ENCODE measurements around the gene IRF2.

IRF2 gene

DNA sequence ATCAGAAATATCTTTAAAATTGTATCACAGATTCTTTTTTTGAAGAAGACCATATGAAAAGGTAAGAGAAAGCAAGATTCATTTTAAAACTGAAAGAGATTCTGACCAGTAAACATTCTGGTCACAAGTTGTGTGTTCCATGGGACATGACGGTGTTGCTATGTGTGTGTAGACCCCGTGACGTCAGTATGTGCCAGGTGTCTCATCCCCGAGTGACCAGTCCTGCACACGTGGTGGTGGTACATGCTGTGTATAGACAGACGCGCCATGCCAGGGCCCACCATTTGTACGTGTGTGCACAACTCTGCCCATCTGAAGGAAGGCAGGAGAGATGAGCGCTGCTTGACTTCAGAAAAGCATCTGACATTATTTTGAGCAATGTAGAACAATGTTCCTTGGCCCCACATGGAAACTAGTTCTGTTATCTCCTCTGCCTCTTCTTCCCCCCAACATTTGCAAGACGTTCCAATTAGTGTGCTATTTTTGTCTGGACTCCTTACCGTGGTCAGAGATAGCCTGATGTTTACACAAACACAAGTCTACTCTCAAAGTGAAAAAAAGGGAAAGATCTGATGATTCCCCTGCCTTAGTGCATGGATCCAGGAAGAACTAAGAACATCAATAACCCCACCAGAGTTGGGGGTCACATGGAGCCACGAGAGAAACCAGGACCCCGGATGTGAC, 51.2 kb downstream of the IRF2 start:
- ATAC-seq (replicated peaks) = no peak
- DNase-seq = no peak
- peak overlapping the region; percentile 33 for H3K27ac Mint-ChIP-seq
- peaks cover 56 to 79% of the 10 kb centered on the region in 2 donors for H3K36me3 Mint-ChIP-seq
- peaks cover 55 to 99% of the 10 kb centered on the region in 2 donors for H3K4me1 Mint-ChIP-seq
- H3K9me3 Mint-ChIP-seq = peaks cover 4% of the 10 kb centered on the region in 2 donors
- no peak overlapping the region for H3K4me3 Mint-ChIP-seq
- H3K27me3 Mint-ChIP-seq = no peaks in the 10 kb centered on the region

- Mint-ChIP-seq H3K27ac (peak overlapping the region; percentile 5), H3K36me3 (peaks cover 59 to 80% of the 10 kb centered on the region in 2 donors), H3K9me3 (peaks cover 4% of the 10 kb centered on the region in 2 donors), H3K4me1 (peaks cover 60 to 99% of the 10 kb centered on the region in 2 donors), H3K27me3 (no peaks in the 10 kb centered on the region), H3K4me3 (no peak overlapping the region)
- ATAC-seq (replicated peaks) (no peak), DNase-seq (no peak)
Observed at GRCh38 chr4:184422378-184422777, 52.0 kb downstream of the IRF2 start.

GRCh38 chr4:184421533-184422155, 52.7 kb downstream of the IRF2 start:
- Mint-ChIP-seq H3K27me3 (no peaks in the 10 kb centered on the region), H3K27ac (peak overlapping the region; percentile 89), H3K36me3 (peaks cover 53 to 75% of the 10 kb centered on the region in 2 donors), H3K4me1 (peaks cover 56 to 95% of the 10 kb centered on the region in 2 donors), H3K4me3 (peak overlapping the region; percentile 55 to 66), H3K9me3 (peaks cover 4% of the 10 kb centered on the region in 2 donors)
- DNase-seq (no peak), ATAC-seq (replicated peaks) (no peak)

DNA sequence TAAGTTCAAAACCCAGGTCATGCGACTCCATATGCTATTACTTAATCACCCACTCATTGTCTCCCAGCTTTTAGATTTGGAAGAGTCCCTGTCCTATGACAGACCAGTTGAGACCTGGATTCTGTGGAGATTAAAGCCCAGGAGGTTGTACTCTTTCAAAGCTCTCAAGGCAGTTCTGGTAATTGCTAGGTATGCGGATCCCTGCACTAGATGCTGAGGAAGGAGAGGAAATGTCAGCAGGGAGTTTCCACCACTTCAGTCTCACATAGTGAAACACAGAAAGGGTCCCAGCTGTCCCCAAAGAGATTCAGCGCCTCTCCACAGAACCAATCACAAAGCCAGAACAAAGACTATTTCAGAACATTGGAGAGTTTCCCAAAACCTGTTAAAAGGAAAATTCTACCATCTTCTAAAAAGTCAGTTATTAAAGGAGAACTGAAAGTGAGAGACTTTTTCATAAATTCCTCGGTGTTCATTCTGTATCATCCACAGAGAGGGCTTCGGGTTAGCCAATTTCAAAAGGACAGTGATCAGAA, 53.4 kb downstream of the IRF2 start:
- Mint-ChIP-seq H3K36me3 (peaks cover 46 to 68% of the 10 kb centered on the region in 2 donors), H3K27ac (peak overlapping the region; percentile 89), H3K4me3 (peak overlapping the region; percentile 4 to 66), H3K4me1 (peaks cover 52 to 88% of the 10 kb centered on the region in 2 donors), H3K27me3 (no peaks in the 10 kb centered on the region), H3K9me3 (peaks cover 4% of the 10 kb centered on the region in 2 donors)
- ATAC-seq (replicated peaks) (peak; percentile 80 to 81), DNase-seq (peak; percentile 51)

GRCh38 chr4:184420402-184420801, 53.9 kb downstream of the IRF2 start:
- Mint-ChIP-seq H3K4me1 (peaks cover 52 to 84% of the 10 kb centered on the region in 2 donors), H3K27me3 (no peaks in the 10 kb centered on the region), H3K27ac (peak overlapping the region; percentile 89), H3K36me3 (peaks cover 42 to 65% of the 10 kb centered on the region in 2 donors), H3K4me3 (peak overlapping the region; percentile 22 to 66), H3K9me3 (peaks cover 4% of the 10 kb centered on the region in 2 donors)
- peak; percentile 26 for ATAC-seq (replicated peaks)
- no peak for DNase-seq

- Mint-ChIP-seq H3K4me1 (peaks cover 51 to 84% of the 10 kb centered on the region in 2 donors), H3K27ac (peak overlapping the region; percentile 89), H3K9me3 (peaks cover 4% of the 10 kb centered on the region in 2 donors), H3K27me3 (no peaks in the 10 kb centered on the region), H3K4me3 (peak overlapping the region in 1 of 2 donors; percentile 22), H3K36me3 (peaks cover 40 to 65% of the 10 kb centered on the region in 2 donors)
- DNase-seq = no peak
- no peak for ATAC-seq (replicated peaks)
Observed at GRCh38 chr4:184419976-184420375, 54.4 kb downstream of the IRF2 start.

DNA sequence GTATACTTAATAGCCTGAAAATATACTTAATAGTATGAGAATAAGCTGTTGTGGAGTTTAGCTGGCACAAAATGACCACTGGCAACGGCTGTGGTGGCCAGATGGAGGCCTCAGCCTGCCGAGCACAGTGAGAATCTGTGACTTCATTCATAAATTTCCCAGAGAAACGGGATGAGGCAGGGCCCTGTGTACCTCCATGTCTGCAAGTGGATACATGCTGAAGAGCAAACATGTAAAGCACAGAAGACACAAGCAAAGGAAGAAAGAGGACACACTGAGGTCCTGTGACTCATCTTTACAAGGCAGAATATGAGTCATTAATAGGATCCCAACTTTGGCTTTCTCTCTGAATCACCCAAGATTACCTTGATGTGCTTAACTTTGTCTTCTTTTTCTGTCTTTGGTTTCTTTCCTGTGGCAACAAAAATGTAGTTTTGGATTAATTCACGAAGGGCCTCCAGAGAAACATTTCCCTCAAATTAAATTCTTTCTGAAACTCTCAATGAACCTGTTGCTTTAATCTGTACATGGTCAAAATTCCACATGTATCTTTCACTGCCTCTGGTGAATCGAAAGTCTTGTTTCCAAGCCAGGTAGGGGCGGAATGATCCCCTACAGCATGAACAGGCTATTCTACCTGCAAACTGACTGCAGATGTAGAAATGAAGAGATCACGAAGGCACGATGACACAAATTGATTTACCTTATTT, 56.4 kb downstream of the IRF2 start:
- H3K36me3 Mint-ChIP-seq = peaks cover 40 to 66% of the 10 kb centered on the region in 2 donors
- peaks cover 52 to 83% of the 10 kb centered on the region in 2 donors for H3K4me1 Mint-ChIP-seq
- peak overlapping the region; percentile 82 for H3K27ac Mint-ChIP-seq
- no peaks in the 10 kb centered on the region for H3K27me3 Mint-ChIP-seq
- DNase-seq (no peak), ATAC-seq (replicated peaks) (peak; percentile 66 to 80)
- peak overlapping the region; percentile 37 to 61 for H3K4me3 Mint-ChIP-seq
- peaks cover 4% of the 10 kb centered on the region in 2 donors for H3K9me3 Mint-ChIP-seq

- no peak for DNase-seq
Observed at GRCh38 chr4:184416913-184417734, 57.2 kb downstream of the IRF2 start.

DNA sequence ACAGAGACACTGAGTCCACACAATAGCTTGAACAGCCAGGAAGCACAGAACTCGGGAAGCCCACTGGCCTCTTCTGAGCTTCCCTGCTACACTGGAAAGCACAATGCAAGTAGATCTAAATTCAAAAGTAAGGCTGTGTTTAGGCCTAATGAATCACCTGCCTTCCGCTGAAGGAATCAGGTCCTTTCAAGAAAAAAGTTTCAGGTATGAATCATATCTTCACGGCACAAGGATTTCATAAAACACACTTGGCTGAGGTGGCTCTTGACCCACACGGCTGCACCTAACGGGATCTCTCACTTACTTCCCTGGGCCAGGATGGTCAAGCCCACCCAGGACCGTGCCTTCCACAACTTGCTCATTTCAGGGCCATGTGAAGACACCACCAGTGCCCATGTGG, 59.3 kb downstream of the IRF2 start:
- Mint-ChIP-seq H3K4me3 (no peak overlapping the region), H3K9me3 (no peaks in the 10 kb centered on the region), H3K4me1 (peaks cover 40 to 76% of the 10 kb centered on the region in 2 donors), H3K36me3 (peaks cover 27 to 69% of the 10 kb centered on the region in 2 donors), H3K27ac (peak overlapping the region; percentile 68), H3K27me3 (no peaks in the 10 kb centered on the region)
- ATAC-seq (replicated peaks) = no peak
- no peak for DNase-seq

More at GRCh38 chr4:184416913-184417734, 57.2 kb downstream of the IRF2 start:
- peak; percentile 23 to 37 for ATAC-seq (replicated peaks)
- no peaks in the 10 kb centered on the region for H3K27me3 Mint-ChIP-seq
- peaks cover 0 to 2% of the 10 kb centered on the region in 2 donors for H3K9me3 Mint-ChIP-seq
- H3K4me3 Mint-ChIP-seq = peak overlapping the region; percentile 69 to 71
- H3K4me1 Mint-ChIP-seq = peaks cover 50 to 81% of the 10 kb centered on the region in 2 donors
- peak overlapping the region; percentile 72 for H3K27ac Mint-ChIP-seq
- peaks cover 36 to 65% of the 10 kb centered on the region in 2 donors for H3K36me3 Mint-ChIP-seq

DNA sequence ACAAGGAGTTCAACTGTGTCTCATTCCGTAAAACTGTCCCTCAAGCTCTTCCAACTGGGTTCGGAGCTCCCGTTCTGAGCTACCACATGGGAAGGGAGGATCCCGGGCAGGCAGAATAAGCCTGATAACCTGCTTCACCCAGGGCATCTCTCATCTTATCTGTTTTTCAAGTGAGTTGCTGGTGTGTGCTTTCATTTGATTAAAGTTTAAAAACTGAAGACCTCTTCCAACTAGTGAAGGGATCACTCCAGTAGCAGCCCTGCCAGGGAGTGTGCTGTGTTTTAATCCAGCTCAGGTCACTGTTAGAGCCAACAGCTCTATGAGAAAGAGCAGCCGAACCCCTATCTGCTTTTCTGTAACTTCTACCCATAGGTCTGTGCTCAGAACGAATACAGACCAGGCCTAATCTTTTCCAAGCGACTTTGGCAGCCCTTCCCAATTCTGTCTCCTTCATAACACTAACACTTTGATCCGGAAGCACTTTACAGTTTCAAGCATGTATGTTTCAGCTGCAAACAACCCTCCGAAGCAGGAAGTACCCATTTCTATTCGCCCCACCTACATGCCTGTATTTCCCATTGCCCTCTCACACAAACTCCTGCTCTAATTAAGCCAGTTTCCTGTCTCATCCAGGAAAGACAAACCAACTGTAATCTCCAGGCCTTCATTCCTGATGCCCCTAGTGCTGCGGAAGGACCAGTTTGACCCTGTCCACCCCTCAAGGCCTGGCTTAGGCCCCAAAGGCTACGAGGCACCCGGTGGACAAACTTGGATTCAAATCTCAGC, 60.9 kb downstream of the IRF2 start:
- no peak overlapping the region for H3K4me3 Mint-ChIP-seq
- no peaks in the 10 kb centered on the region for H3K27me3 Mint-ChIP-seq
- peak overlapping the region; percentile 75 for H3K27ac Mint-ChIP-seq
- peaks cover 37 to 74% of the 10 kb centered on the region in 2 donors for H3K36me3 Mint-ChIP-seq
- ATAC-seq (replicated peaks) (no peak), DNase-seq (no peak)
- H3K4me1 Mint-ChIP-seq = peaks cover 50 to 76% of the 10 kb centered on the region in 2 donors
- H3K9me3 Mint-ChIP-seq = no peaks in the 10 kb centered on the region

- Mint-ChIP-seq H3K4me1 (peaks cover 56 to 83% of the 10 kb centered on the region in 2 donors), H3K36me3 (peaks cover 44 to 82% of the 10 kb centered on the region in 2 donors), H3K4me3 (no peak overlapping the region), H3K27ac (peak overlapping the region; percentile 14), H3K27me3 (no peaks in the 10 kb centered on the region), H3K9me3 (no peaks in the 10 kb centered on the region)
- ATAC-seq (replicated peaks) (no peak), DNase-seq (no peak)
Observed at GRCh38 chr4:184410748-184411147, 63.6 kb downstream of the IRF2 start.

- ATAC-seq (replicated peaks) (peak; percentile 42 to 46), DNase-seq (no peak)
- Mint-ChIP-seq H3K27ac (peak overlapping the region; percentile 89), H3K4me1 (peaks cover 60 to 85% of the 10 kb centered on the region in 2 donors), H3K9me3 (no peaks in the 10 kb centered on the region), H3K27me3 (no peaks in the 10 kb centered on the region), H3K36me3 (peaks cover 47 to 84% of the 10 kb centered on the region in 2 donors), H3K4me3 (peak overlapping the region; percentile 68 to 73)
Observed at GRCh38 chr4:184409911-184410692, 64.2 kb downstream of the IRF2 start.

All from stimulated activated naive B cell treated with anti-CD40 and anti-IgM and Interleukin-4, amounts not matched to agents 10 μg/mL and 1 μg/mL and 100 μg/mL, for 72 hours (primary cell).